Testis (tissue), 2 donors: ENCODE results near the gene APAF1.

Experiments used
- POLR2A ChIP-seq: fragments of 450-650 bp; IDR thresholded peaks from one replicate; pipeline ENCODE4 v1.6.1; 2017; ENCODE audit warnings: antibody characterized with exemption, mild to moderate bottlenecking, moderate library complexity
- TF ChIP-seq, protein P1 (sequence below), 3 experiments: fragments of 450-650 bp in 2 of 3; fragments of 200-600 bp in 1 of 3; sonication (generic) in 1 of 3; IDR thresholded peaks; one replicate each; pipeline ENCODE4 v1.5.1; 2016 to 2019; ENCODE audit warnings: antibody characterized with exemption in 3 of 3, mild to moderate bottlenecking in 2 of 3, moderate library complexity in 1 of 3

DNA sequence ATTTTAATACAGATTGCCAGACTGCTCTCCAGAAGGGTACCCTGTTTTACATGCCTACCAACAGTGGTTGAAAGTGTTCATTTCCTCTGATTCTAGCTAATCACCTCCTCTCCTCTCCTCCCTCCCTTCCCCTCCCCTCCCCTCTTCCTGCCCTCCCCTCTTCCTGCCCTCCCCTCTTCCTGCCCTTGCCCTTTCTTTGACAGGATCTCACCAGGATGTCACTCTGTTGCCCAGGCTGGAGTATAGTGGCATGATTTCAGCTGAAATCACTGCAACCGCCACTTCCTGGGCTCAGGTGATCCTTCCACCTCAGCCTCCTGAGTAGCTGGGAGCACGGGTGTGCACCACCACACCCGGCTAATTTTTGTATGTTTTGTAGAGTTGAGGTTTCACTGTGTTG lies 24.7 kb downstream of the APAF1 start:
- TF ChIP-seq, protein P1, sequence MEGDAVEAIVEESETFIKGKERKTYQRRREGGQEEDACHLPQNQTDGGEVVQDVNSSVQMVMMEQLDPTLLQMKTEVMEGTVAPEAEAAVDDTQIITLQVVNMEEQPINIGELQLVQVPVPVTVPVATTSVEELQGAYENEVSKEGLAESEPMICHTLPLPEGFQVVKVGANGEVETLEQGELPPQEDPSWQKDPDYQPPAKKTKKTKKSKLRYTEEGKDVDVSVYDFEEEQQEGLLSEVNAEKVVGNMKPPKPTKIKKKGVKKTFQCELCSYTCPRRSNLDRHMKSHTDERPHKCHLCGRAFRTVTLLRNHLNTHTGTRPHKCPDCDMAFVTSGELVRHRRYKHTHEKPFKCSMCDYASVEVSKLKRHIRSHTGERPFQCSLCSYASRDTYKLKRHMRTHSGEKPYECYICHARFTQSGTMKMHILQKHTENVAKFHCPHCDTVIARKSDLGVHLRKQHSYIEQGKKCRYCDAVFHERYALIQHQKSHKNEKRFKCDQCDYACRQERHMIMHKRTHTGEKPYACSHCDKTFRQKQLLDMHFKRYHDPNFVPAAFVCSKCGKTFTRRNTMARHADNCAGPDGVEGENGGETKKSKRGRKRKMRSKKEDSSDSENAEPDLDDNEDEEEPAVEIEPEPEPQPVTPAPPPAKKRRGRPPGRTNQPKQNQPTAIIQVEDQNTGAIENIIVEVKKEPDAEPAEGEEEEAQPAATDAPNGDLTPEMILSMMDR (IDR thresholded peaks at IDR 0.05): no peak
- no peak for TF ChIP-seq POLR2A
